Activated T-cell treated with anti-CD3 and anti-CD28 coated beads, Interleukin-2, amount 50 U/mL, for 48 hours (primary cell): ENCODE measurements around the gene BORCS8.
A peak's percentile ranks its signal among the peaks of the same experiment; 100 is the strongest.

ENCODE experiments used
- DNase-seq, 2 experiments: peaks; one replicate each; pipeline ENCODE4 v3.0.0-alpha.2; 2020

BORCS8 gene

DNA sequence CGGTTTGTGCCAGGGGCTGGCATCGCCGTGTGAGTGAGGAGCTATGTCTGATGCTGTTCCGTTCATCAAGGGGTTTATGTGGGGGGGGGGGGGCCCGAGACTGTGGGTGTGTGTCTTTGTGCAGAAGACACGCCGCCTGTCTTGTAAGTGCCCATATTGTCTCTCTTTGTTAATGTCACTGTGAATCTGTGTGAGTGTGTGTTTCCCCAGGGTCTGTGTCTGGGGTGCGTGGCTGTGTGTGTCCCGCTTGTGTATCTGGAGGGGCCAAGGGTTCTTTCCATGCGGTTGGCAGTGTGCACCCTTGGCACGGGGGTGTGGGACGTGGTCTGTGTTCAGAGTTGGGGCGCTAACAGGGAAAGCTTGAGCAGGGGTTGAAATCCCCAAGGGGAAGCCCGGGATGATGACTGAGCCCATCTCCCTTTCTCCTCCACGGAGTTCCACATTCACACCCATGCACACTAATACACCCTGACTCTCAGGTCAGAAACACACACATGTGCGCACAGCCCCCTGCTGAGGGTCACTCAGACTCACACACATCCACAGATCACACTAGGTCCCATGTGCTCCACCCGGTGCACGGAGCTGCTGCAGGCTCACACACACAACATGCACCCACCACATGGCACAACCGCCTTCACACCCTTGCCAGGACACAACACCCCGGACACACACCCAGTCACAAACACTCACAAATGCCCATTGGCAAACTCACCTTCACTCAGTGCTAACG, 21.6 kb upstream of the BORCS8 start:
- no peak for DNase-seq

- DNase-seq, result no peak
Measured at GRCh38 chr19:19212916-19213315, 21.0 kb upstream of the BORCS8 start.

GRCh38 chr19:19211499-19212420, 19.8 kb upstream of the BORCS8 start, which contains the start of gene NCAN:
TSS of gene NCAN (plus strand) at chr19:19211958. CDS start at chr19:19216954, 4,996 bp downstream.
- no peak for DNase-seq

- DNase-seq, result no peak
Measured at GRCh38 chr19:19209372-19209771, 17.4 kb upstream of the BORCS8 start.

DNA sequence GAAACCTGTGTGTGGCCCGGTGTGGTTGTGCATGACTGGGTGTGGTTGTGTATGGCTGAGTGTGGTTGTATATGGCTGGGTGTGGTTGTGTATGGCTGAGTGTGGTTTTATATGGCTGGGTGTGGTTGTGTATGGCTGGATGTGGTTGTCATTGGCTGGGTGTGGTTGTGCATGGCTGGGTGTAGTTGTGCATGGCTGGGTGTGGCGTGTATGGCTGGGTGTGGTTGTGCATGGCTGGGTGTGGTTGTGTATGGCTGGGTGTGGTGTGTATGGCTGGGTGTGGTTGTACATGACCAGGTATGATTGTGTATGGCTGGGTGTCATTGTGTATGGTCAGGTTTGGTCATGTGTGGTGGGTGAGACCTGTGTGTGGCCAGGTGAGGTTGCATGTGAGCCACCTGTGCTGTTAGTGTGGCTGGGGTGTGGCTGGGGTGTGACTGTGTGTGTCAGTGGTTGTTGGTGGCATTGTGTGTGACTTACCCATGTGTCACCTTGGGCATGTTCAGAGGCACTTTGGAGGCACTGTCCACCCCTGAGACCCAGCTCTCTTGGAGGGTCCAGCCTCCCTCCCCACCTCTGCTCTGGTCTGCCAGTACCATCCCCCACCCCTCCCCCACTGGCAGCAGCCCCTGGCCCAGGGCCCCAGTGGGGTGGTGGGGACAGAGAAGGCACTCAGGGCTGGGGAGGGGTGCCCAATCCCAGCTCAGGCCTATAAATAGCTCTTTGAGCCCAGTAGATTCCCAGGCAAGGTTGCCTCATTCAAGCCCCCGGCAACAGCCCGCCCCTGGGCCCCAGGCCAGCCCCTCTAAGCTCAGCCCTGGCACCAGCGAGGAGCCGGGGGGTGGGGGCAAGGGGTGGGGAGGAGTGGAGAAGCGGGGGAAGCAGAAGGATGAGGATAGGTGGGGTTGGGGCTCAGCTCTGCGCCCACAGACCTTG, 16.0 kb upstream of the BORCS8 start:
- no peak for DNase-seq

GRCh38 chr19:19206938-19207337, 15.0 kb upstream of the BORCS8 start:
- no peak for DNase-seq

GRCh38 chr19:19205416-19206410, 13.8 kb upstream of the BORCS8 start:
- DNase-seq, result no peak

- DNase-seq, result no peak
Measured at GRCh38 chr19:19204181-19204580, 12.2 kb upstream of the BORCS8 start.

DNA sequence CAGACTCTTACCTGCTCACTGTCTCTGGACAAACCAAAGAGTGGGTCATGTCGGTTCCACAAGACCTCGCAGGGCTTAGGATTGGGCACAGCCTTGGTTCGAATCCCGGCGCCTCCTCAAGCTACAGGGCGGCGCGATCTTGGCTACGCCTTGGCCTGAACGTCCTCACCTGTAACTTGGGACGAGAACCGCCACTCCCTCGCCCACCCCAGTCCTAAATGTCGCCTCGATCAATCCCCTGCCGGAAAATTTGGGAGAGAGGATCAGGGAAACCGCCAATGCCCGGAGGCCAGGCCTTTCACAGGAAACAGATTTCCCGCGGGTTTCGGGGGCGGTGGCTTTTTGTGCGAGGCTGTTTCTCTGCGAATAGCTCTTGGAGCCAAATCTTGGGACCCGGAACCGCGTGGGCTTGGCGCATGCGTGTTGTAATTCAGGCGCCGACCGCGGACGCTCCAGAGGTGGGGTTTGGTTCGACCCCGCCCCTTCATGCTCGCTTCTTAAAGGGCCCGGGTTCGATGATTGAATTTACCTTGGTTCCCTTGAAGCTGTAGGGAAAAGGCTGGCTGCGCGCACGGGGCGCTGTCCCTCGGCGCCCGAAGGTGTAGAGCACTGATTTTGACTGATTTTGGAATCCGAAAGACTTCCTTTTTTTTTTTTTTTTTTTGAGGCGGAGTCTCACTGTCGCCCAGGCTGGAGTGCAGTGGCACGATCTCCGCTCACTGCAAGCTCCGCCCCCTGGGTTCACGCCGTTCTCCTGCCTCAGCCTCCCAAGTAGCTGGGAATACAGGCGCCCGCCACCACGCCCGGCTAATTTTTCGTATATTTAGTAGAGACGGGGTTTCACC, 11.3 kb upstream of the BORCS8 start, which contains the start of gene NR2C2AP:
NR2C2AP (minus strand) TSS at position 403 of the 845 bp plus-strand sequence; CDS start at position 49, 354 bp downstream.
- DNase-seq, result peak; percentile 96 to 97

- no peak for DNase-seq
Measured at GRCh38 chr19:19202707-19203011, 10.7 kb upstream of the BORCS8 start.

DNA sequence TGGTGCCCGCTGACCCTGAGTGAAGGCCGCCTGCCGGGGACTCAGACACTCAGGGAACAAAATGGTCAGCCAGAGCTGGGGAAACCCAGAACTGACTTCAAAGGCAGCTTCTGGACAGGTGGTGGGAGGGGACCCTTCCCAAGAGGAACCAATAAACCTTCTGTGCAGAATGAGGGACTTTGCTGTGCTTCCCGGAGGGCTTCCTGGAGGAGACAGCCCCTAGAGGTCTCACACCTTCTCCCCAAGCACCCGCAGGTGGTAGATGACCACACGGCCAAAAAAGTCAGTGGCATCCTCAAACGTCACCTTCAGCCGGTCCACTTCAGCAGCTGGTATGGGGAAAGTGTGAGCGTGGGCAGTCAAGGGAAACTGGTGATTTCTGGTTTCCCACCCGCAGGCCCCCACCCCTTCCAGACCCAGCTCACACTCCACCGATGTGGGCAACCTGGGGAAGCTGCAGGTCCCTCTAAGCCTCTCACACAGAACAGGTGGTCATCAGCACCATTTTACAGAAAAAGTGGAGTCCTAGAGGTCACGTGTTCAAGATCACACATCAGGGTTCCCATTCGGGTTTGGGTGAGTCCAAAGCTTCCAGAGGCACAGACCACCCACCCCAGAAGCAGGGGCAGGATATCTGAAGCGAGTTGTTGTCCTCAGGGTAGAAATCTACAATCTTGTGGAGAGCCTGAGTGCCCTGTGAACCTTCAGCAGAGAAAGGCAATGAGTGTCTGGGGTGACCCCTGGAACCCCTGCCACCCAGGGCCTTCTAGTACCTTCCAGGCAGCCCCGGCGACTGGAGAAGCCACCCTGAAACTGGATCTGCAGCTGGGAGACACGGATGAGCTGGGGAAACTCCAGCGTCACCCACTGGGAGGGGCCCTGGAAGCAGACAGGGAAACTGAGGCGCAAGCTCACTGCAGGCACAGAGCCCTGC, 10.0 kb upstream of the BORCS8 start:
- no peak for DNase-seq

DNA sequence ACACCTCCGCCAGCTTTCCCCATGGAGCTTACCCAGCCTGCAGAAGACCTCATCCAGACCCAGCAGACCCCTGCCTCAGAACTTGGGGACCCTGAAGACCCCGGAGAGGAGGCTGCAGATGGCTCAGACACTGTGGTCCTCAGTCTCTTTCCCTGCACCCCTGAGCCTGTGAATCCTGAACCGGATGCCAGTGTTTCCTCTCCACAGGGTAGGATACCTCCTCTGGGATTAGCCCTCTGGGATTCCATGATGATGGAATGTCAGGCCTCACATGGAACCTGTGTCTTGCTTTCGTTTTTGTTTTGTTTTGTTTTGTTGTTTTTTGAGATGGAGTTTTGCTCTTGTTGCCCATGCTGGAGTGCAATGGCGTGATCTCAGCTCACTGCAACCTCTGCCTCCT, 2.0 kb upstream of the BORCS8 start:
- no peak for DNase-seq

DNA sequence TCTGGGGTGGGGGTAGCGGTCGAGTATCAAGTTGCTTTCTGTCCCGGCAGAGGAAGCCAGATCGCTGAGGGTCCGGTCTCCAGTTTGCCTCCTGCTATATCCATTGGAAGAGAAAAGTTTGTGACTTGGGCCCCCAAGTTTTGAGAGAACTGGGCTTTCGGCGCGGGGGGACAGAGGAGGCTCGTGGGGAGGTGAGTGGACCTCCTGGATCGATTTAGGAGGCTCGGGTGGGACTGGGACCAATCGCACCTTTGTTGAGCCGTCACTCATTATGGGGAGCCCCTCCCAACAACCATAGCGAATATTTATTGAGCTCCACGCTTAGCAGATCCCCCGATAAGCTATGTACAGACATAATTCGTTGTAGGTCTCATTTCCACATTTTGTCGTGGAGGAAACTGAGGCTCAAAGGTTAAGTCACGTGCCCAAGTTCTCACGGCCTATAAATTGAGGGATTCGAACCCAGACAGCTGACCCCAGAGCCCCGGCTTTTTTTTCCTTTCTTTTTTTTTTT, 1.0 kb upstream of the BORCS8 start:
- no peak for DNase-seq

DNA sequence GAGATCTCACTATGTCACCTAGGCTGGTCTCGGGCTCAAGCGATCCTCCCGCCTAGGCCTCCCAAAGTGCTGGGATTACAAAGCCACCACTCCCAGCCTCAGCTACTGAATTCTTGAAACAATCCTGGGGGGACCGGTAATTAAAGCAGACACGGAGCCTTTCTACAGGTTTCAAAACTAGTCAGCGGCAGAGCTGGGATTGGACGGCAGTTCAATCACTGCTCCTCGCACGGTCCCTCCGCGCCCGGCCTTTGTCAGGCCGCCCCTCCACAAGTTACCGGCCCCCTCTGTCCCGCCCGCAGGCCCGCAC, 229 bp downstream of the BORCS8 start:
- DNase-seq, result no peak

GRCh38 chr19:19186742-19187141, 5.2 kb downstream of the BORCS8 start:
- no peak for DNase-seq

- DNase-seq, result peak; percentile 71 to 76
Measured at GRCh38 chr19:19185853-19186740, 5.9 kb downstream of the BORCS8 start.

DNA sequence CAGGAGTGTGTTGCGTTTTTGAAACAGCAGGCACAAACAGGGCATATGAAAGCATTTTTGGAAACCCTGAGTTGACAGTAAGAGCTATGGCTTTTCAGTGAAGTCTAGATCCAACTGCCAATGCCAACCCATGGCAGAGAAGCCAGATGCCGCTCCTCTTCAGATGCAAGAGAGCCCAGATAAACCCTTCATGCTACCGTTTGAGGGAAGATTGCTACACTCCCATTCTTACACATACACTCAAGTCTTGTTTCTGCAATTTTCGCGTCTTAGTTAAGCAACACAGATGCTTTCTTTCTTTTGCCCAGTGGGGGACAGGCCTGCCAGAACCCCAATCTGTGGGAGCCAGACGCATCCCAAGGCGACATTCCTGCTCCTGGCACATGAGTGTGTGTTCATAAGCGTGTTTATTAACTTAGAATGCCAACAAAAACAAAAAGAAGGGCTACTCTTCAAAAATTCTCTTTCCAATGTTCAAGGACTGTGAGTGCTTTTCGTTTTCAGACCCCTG, 10.4 kb downstream of the BORCS8 start:
- DNase-seq, result no peak
